Spleen (tissue), 7 donors: Measurements from ENCODE around the gene TMEM169.

Source experiments
- CTCF ChIP-seq, 11 experiments: fragments of 200-600 bp in 7 of 11; fragments of 450-650 bp in 4 of 11; sonication (generic) in 4 of 11; IDR thresholded peaks in 8 of 11; conservative IDR thresholded peaks in 3 of 11; 1 replicate in 7 of 11; 2 replicates in 4 of 11; pipeline versions ENCODE4 v1.4.0 to v1.8.0; 2016 to 2021; ENCODE audit warnings: antibody characterized with exemption in 11 of 11, inconsistent platforms in 4 of 11, mild to moderate bottlenecking in 1 of 11
- POLR2A ChIP-seq, 3 donors: fragments of 450-650 bp; IDR thresholded peaks; one replicate each; pipeline ENCODE4 v1.5.1; 2017; ENCODE audit warnings: antibody characterized with exemption in 3 of 3, mild to moderate bottlenecking in 1 of 3
- donor health status: DM: no; HTN: no; CAD: no; lungs with moderate emphysema.
- donor health status: DM: no; HTN: no; CAD: no.
- donor health status: DM: no; HTN: no; CAD: no.

- TF ChIP-seq POLR2A (IDR thresholded peaks at IDR 0.05) (no peak), CTCF (IDR thresholded peaks at IDR 0.05 in 8 of 11, conservative IDR thresholded peaks at IDR 0.05 in 3 of 11) (no peak)
Observed at GRCh38 chr2:216082805-216083204, 1.1 kb downstream of the TMEM169 start.
